Mesenchymal stem cell (in vitro differentiated cells and primary cell): Measurements from ENCODE around the gene PRKCB.

Source experiments
- DNase-seq: peaks from one replicate; pipeline ENCODE4 v3.0.0-alpha.2; 2013
- H2AFZ ChIP-seq: one replicate; pipeline ENCODE4 v1.6.1; 2013; ENCODE audit warnings: low read depth, mild to moderate bottlenecking, control low read depth, inconsistent platforms, low read length, moderate library complexity
- H2AK5ac ChIP-seq: 2 replicates; pipeline ENCODE4 v1.6.1; 2013; ENCODE audit warnings: low read length, moderate library complexity, mild to moderate bottlenecking, inconsistent platforms; ENCODE audit not compliant: severe bottlenecking
- H2BK120ac ChIP-seq: one replicate; pipeline ENCODE4 v1.6.1; 2013; ENCODE audit warnings: low read depth, mild to moderate bottlenecking, inconsistent platforms, low read length, moderate library complexity
- H2BK12ac ChIP-seq, 2 experiments: one replicate each; pipeline ENCODE4 v1.6.1; 2013; ENCODE audit warnings: inconsistent platforms in 2 of 2, low read length in 2 of 2, mild to moderate bottlenecking in 2 of 2, moderate library complexity in 2 of 2, control low read depth in 1 of 2
- H2BK15ac ChIP-seq: one replicate; pipeline ENCODE4 v1.6.1; 2013; ENCODE audit warnings: mild to moderate bottlenecking, low read depth, inconsistent platforms; ENCODE audit not compliant: poor library complexity, severe bottlenecking
- H2BK5ac ChIP-seq: 2 replicates; pipeline ENCODE4 v1.6.1; 2013; ENCODE audit warnings: low read depth, mild to moderate bottlenecking, low read length, control low read depth, inconsistent platforms; ENCODE audit not compliant: poor library complexity, severe bottlenecking
- H3K14ac ChIP-seq, 2 experiments: one replicate each; pipeline ENCODE4 v1.6.1; 2013; ENCODE audit warnings: inconsistent platforms in 2 of 2, low read length in 2 of 2, control low read depth in 1 of 2, mild to moderate bottlenecking in 1 of 2, moderate library complexity in 1 of 2
- H3K18ac ChIP-seq, 2 experiments: one replicate each; pipeline ENCODE4 v1.6.1; 2013; ENCODE audit warnings: inconsistent platforms in 2 of 2, low read length in 2 of 2, control low read depth in 1 of 2, low read depth in 1 of 2, mild to moderate bottlenecking in 1 of 2
- H3K23ac ChIP-seq, 2 experiments: one replicate each; pipeline ENCODE4 v1.6.1; 2013; ENCODE audit warnings: inconsistent platforms in 2 of 2, low read length in 2 of 2, mild to moderate bottlenecking in 2 of 2, moderate library complexity in 2 of 2, control low read depth in 1 of 2
- H3K27ac ChIP-seq: 2 replicates; pipeline ENCODE4 v1.5.1; 2013; ENCODE audit warnings: mild to moderate bottlenecking, moderate library complexity, low read length, control low read depth, inconsistent platforms; ENCODE audit not compliant: poor library complexity, severe bottlenecking
- H3K27me3 ChIP-seq, 2 experiments: 2 replicates each; pipeline versions ENCODE4 v1.6.1 to v1.7.0; 2013; ENCODE audit warnings: low read length in 2 of 2, mild to moderate bottlenecking in 2 of 2, moderate library complexity in 2 of 2, control low read depth in 1 of 2, inconsistent platforms in 1 of 2; ENCODE audit not compliant: control insufficient read depth in 1 of 2, insufficient read depth in 1 of 2
- H3K36me3 ChIP-seq, 2 experiments: 2 replicates each; pipeline versions ENCODE4 v1.6.1 to v1.7.0; 2013; ENCODE audit warnings: low read length in 2 of 2, control low read depth in 1 of 2, inconsistent platforms in 1 of 2, low read depth in 1 of 2, mild to moderate bottlenecking in 1 of 2; ENCODE audit not compliant: insufficient read depth in 2 of 2, control insufficient read depth in 1 of 2
- H3K4ac ChIP-seq, 2 experiments: one replicate each; pipeline ENCODE4 v1.6.1; 2013; ENCODE audit warnings: inconsistent platforms in 2 of 2, low read length in 2 of 2, mild to moderate bottlenecking in 2 of 2, moderate library complexity in 2 of 2, control low read depth in 1 of 2, low read depth in 1 of 2
- H3K4me1 ChIP-seq: 2 replicates; pipeline ENCODE4 v1.6.1; 2013; ENCODE audit warnings: low read depth, low read length, control low read depth; ENCODE audit not compliant: control insufficient read depth, insufficient read depth
- H3K4me2 ChIP-seq: 2 replicates; pipeline ENCODE4 v1.6.1; 2013; ENCODE audit warnings: low read length, mild to moderate bottlenecking, inconsistent platforms; ENCODE audit not compliant: poor library complexity, severe bottlenecking
- H3K4me3 ChIP-seq, 2 experiments: 2 replicates each; pipeline versions ENCODE4 v1.5.1 to v1.7.0; 2013; ENCODE audit warnings: low read length in 2 of 2, mild to moderate bottlenecking in 2 of 2, control low read depth in 1 of 2, low read depth in 1 of 2; ENCODE audit not compliant: insufficient read depth in 1 of 2
- H3K79me1 ChIP-seq: replicated peaks from 2 replicates; pipeline ENCODE4 v1.6.1; 2013; ENCODE audit warnings: mild to moderate bottlenecking, control low read depth, low read length, inconsistent platforms; ENCODE audit not compliant: poor library complexity, severe bottlenecking
- H3K9ac ChIP-seq: 2 replicates; pipeline ENCODE4 v1.7.0; 2013; ENCODE audit warnings: mild to moderate bottlenecking, low read length, moderate library complexity
- H3K9me3 ChIP-seq: 2 replicates; pipeline ENCODE4 v1.7.0; 2013; ENCODE audit warnings: mild to moderate bottlenecking, low read length; ENCODE audit not compliant: control insufficient read depth
- H4K8ac ChIP-seq: one replicate; pipeline ENCODE4 v1.6.1; 2013; ENCODE audit warnings: inconsistent platforms, mild to moderate bottlenecking, low read length, moderate library complexity
- H4K91ac ChIP-seq: one replicate; pipeline ENCODE4 v1.6.1; 2013; ENCODE audit warnings: mild to moderate bottlenecking, low read length, inconsistent platforms
- WGBS: methylation state at CpG from one replicate; pipeline ENCODE4 v1.1.7; 2013; ENCODE audit warnings: mixed read lengths; 5-methylcytosine and 5-hydroxymethylcytosine counted together

Gene PRKCB

DNA sequence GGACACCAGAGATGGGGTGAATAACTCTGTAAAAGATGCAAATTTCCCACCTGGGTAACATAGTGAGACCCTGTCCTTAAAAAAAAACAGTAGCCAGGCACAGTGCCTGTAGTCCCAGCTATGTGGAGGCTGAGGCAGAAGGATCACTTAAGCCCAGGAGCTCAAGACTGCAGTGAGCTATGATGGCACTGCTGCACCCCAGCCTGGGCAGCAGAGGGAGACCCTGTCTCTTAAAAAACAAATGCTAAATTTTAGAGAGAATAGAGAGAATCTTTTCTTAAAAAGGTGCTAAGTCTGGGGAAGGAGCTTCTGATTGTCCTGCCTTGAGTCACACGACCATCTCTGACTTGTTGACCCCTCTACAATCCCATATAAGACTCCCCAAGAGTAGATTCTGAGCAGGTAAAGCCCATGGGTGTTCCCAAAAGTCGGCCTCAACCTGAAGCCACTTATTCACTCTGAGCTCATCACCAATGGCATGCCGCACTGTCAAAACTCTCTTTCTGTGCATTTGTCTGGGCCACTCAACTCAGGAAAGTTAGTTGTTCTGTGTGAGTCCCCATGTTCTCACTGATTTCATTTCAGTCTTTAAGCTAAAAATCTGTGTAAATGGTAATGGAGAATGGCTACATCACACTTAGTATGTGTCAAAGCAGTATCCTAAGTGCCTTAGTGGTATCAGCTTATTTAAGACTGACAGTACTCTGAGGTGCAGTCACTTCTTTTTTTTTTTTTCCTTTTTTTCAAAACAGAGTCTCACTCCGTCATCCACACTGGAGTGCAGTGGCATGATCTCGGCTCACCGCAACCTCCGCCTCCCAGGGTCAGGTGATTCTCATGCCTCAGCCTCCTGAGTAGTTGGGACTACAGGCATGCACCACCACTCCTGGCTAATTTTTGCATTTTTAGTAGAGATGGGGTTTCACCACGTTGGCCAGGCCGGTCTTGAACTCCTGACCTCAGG lies 41.6 kb downstream of the PRKCB start:
- no peak overlapping the region for H2AK5ac ChIP-seq
- no peaks in the 10 kb centered on the region for H3K36me3 ChIP-seq
- H2AFZ ChIP-seq = no peak overlapping the region
- no peak overlapping the region for H3K4me2 ChIP-seq
- H2BK15ac ChIP-seq = no peak overlapping the region
- H2BK12ac ChIP-seq = no peak overlapping the region
- no peak overlapping the region for H2BK120ac ChIP-seq
- H3K4me3 ChIP-seq = no peak overlapping the region
- H4K91ac ChIP-seq = no peak overlapping the region
- no peak overlapping the region for H3K18ac ChIP-seq
- H3K14ac ChIP-seq = no peak overlapping the region
- no peak for DNase-seq
- H3K9ac ChIP-seq = no peak overlapping the region
- H3K4me1 ChIP-seq = no peaks in the 10 kb centered on the region
- WGBS = 71% methylated on average over 9 of the region's 9 CpGs
- H3K23ac ChIP-seq = no peak overlapping the region
- no peak overlapping the region for H3K27ac ChIP-seq
- peaks cover 0 to 6% of the 10 kb centered on the region in 2 experiments for H3K27me3 ChIP-seq
- no peaks in the 10 kb centered on the region for H3K9me3 ChIP-seq
- no peaks in the 10 kb centered on the region for H3K79me1 ChIP-seq
- no peak overlapping the region for H4K8ac ChIP-seq
- no peak overlapping the region for H2BK5ac ChIP-seq
- no peak overlapping the region for H3K4ac ChIP-seq

DNA sequence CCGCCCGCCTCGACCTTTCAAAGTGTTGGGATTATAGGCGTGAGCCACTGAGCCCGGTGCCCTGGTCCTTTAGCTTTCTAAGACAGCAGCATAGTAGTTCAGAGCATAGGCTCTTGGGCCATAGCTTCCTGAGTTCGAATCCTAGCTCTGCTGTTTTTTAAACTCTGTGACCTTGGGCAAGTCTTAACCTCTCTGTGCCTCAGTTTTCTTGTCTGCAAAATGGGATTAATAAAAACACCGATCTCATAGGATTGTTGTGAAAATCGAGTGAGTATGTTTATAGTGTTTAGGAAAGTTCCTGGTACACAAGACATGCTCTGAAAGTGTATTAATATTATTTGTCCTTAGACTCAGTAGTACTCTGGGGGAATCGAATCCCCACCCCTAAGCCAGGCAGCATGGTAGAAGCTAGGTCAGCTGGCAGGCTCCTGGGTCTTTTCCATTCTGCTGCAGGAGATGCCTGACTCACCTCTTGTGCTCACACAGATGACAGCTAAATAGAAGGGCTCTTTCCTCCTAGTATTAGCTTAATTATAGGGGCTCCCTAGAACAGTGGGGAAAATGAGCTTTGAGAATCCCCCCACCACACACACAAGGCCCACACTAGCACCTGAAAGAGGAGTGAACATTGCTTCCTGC lies 44.1 kb downstream of the PRKCB start:
- DNase-seq = no peak
- Histone ChIP-seq H3K9me3 (no peaks in the 10 kb centered on the region), H2BK15ac (no peak overlapping the region), H2BK12ac (no peak overlapping the region), H3K27me3 (peaks cover 0 to 6% of the 10 kb centered on the region in 2 experiments), H3K18ac (no peak overlapping the region), H3K27ac (no peak overlapping the region), H3K4me3 (no peak overlapping the region), H3K36me3 (no peaks in the 10 kb centered on the region), H2BK5ac (no peak overlapping the region), H4K8ac (no peak overlapping the region), H2AK5ac (no peak overlapping the region), H3K79me1 (no peaks in the 10 kb centered on the region), H3K4ac (no peak overlapping the region), H3K14ac (no peak overlapping the region), H2AFZ (no peak overlapping the region), H3K4me2 (no peak overlapping the region), H2BK120ac (no peak overlapping the region), H3K4me1 (no peaks in the 10 kb centered on the region), H3K23ac (no peak overlapping the region), H3K9ac (no peak overlapping the region), H4K91ac (no peak overlapping the region)
- WGBS = 72% methylated on average over 9 of the region's 9 CpGs

GRCh38 chr16:23889189-23889588 lies 53.4 kb downstream of the PRKCB start:
- no peak overlapping the region for H4K8ac ChIP-seq
- no peak for DNase-seq
- no peak overlapping the region for H3K27ac ChIP-seq
- H2BK12ac ChIP-seq = no peak overlapping the region
- no peaks in the 10 kb centered on the region for H3K4me1 ChIP-seq
- no peak overlapping the region for H3K18ac ChIP-seq
- no peaks in the 10 kb centered on the region for H3K9me3 ChIP-seq
- H3K79me1 ChIP-seq = no peaks in the 10 kb centered on the region
- H3K9ac ChIP-seq = no peak overlapping the region
- H2AFZ ChIP-seq = no peak overlapping the region
- H3K14ac ChIP-seq = no peak overlapping the region
- no peak overlapping the region for H2BK120ac ChIP-seq
- no peak overlapping the region for H3K4ac ChIP-seq
- no peaks in the 10 kb centered on the region for H3K27me3 ChIP-seq
- no peak overlapping the region for H2BK5ac ChIP-seq
- H3K4me3 ChIP-seq = no peak overlapping the region
- no peak overlapping the region for H4K91ac ChIP-seq
- no peaks in the 10 kb centered on the region for H3K36me3 ChIP-seq
- no peak overlapping the region for H2BK15ac ChIP-seq
- no peak overlapping the region for H3K4me2 ChIP-seq
- WGBS = 82% methylated on average over 2 of the region's 2 CpGs
- no peak overlapping the region for H2AK5ac ChIP-seq
- H3K23ac ChIP-seq = no peak overlapping the region

GRCh38 chr16:23893986-23894385 lies 58.2 kb downstream of the PRKCB start:
- no peaks in the 10 kb centered on the region for H3K36me3 ChIP-seq
- H3K9me3 ChIP-seq = no peaks in the 10 kb centered on the region
- H4K91ac ChIP-seq = no peak overlapping the region
- no peak overlapping the region for H3K14ac ChIP-seq
- H2AK5ac ChIP-seq = no peak overlapping the region
- H3K79me1 ChIP-seq = no peaks in the 10 kb centered on the region
- no peak overlapping the region for H3K27ac ChIP-seq
- H2BK120ac ChIP-seq = no peak overlapping the region
- no peak overlapping the region for H4K8ac ChIP-seq
- no peaks in the 10 kb centered on the region for H3K4me1 ChIP-seq
- 77% methylated on average over 1 of the region's 1 CpG for WGBS
- H2AFZ ChIP-seq = no peak overlapping the region
- no peak overlapping the region for H3K4me3 ChIP-seq
- no peak overlapping the region for H3K4ac ChIP-seq
- DNase-seq = no peak
- H2BK15ac ChIP-seq = no peak overlapping the region
- no peak overlapping the region for H3K23ac ChIP-seq
- no peak overlapping the region for H3K9ac ChIP-seq
- no peak overlapping the region for H2BK12ac ChIP-seq
- H3K27me3 ChIP-seq = no peaks in the 10 kb centered on the region
- no peak overlapping the region for H3K18ac ChIP-seq
- H3K4me2 ChIP-seq = no peak overlapping the region
- H2BK5ac ChIP-seq = no peak overlapping the region
